BJ (cell line): Measurements from ENCODE around the gene HSD17B4. TPM values are rescaled to one million over a fixed set of nuclear protein-coding genes. Genes with fewer than 3 reads are reported as not detected.
"Not testable (repeated sequence)": the region's sequence is repeated elsewhere in the genome, so short reads cannot be mapped to it uniquely, and the experiment has no call there.

Experiments
- CTCF ChIA-PET: fragments of 350-600 bp; formaldehyde crosslinking; extraction: SDS; loops from one replicate; lab custom pipeline; 2021; ENCODE audit warnings: antibody characterized with exemption, inconsistent platforms; lab: Yijun Ruan, JAX
- POLR2A ChIA-PET: fragments of 300-600 bp; sonication (Branson Sonifier 250); formaldehyde crosslinking; extraction: SDS; loops from one replicate; lab custom pipeline; 2021; ENCODE audit warnings: antibody characterized with exemption; lab: Charles Lee
- DNase-seq: peaks from one replicate; pipeline ENCODE4 v3.0.0-alpha.2; 2011; ENCODE audit warnings: low read depth
- H3K27me3 ChIP-seq: 2 replicates; pipeline ENCODE4 v1.6.0; 2011; ENCODE audit warnings: low read length; ENCODE audit not compliant: control insufficient read depth, insufficient read depth
- H3K36me3 ChIP-seq: 2 replicates; pipeline ENCODE4 v1.5.1; 2011; ENCODE audit warnings: low read length; ENCODE audit not compliant: control insufficient read depth, insufficient read depth
- H3K4me3 ChIP-seq: 2 replicates; pipeline ENCODE4 v1.5.1; 2011; ENCODE audit warnings: low read depth, mild to moderate bottlenecking, control low read depth, low read length
- CTCF ChIP-seq: IDR thresholded peaks from 2 replicates; pipeline ENCODE4 v1.5.1; 2011; ENCODE audit warnings: low read depth, mild to moderate bottlenecking, control low read depth, inconsistent platforms, low read length, moderate library complexity; ENCODE audit not compliant: insufficient read depth
- polyA plus RNA-seq: library from polyadenylated mRNA; depleted of rRNA; stranded (reverse); fragments of >200 nt; gene quantifications from 2 replicates; pipeline ENCODE4 v1.2.3, GENCODE V29; 2011

The HSD17B4 gene
- polyA plus RNA-seq, 1 experiment = 77.2 TPM

- CTCF ChIA-PET = interaction anchor here (1.2 to 1.6 kb wide), 4 partner anchors 17 to 430 kb away, joined by 3 to 8 read pairs (median 6); partner anchors contain the start of gene DTWD2
- Histone ChIP-seq H3K4me3 (no peak overlapping the region), H3K27me3 (no peaks in the 10 kb centered on the region), H3K36me3 (no peaks in the 10 kb centered on the region)
- POLR2A ChIA-PET = no interaction called here
- TF ChIP-seq CTCF = no peak
- no peak for DNase-seq
Measured at GRCh38 chr5:119417891-119418605, 34.2 kb upstream of the HSD17B4 start.

GRCh38 chr5:119418606-119419100, 33.6 kb upstream of the HSD17B4 start:
- no peaks in the 10 kb centered on the region for H3K27me3 ChIP-seq
- ChIA-PET POLR2A (no interaction called here), CTCF (interaction anchor here (1.2 to 1.6 kb wide), 3 partner anchors 16 to 431 kb away, joined by 5 to 8 read pairs (median 6); partner anchors contain the start of gene DTWD2)
- TF ChIP-seq CTCF = no peak
- no peak overlapping the region for H3K4me3 ChIP-seq
- no peak for DNase-seq
- H3K36me3 ChIP-seq = no peaks in the 10 kb centered on the region

- TF ChIP-seq CTCF = no peak
- peaks cover 1% of the 10 kb centered on the region; the same call in 1 of the 2 replicates for H3K27me3 ChIP-seq
- CTCF ChIA-PET = no interaction called here
- no peaks in the 10 kb centered on the region for H3K36me3 ChIP-seq
- POLR2A ChIA-PET = no interaction called here
- no peak overlapping the region for H3K4me3 ChIP-seq
- no peak for DNase-seq
Measured at GRCh38 chr5:119420169-119420568, 32.1 kb upstream of the HSD17B4 start.

GRCh38 chr5:119426057-119426456, 26.2 kb upstream of the HSD17B4 start:
- H3K36me3 ChIP-seq = no peaks in the 10 kb centered on the region
- POLR2A ChIA-PET = no interaction called here
- CTCF ChIA-PET = interaction anchor here (1.2 kb wide), 1 partner anchor 438 kb away, joined by 5 read pairs; the partner anchor contains the start of gene DTWD2
- H3K4me3 ChIP-seq = no peak overlapping the region
- DNase-seq = no peak
- no peak for TF ChIP-seq CTCF
- H3K27me3 ChIP-seq = peaks cover 3% of the 10 kb centered on the region; the same call in 1 of the 2 replicates

- H3K36me3 ChIP-seq = no peaks in the 10 kb centered on the region
- no peak overlapping the region for H3K4me3 ChIP-seq
- peaks cover 3% of the 10 kb centered on the region; the same call in 1 of the 2 replicates for H3K27me3 ChIP-seq
- CTCF ChIA-PET = interaction anchor here (0.9 to 1.2 kb wide), 2 partner anchors 16 to 439 kb away, joined by 3 to 5 read pairs; partner anchors contain the start of gene DTWD2
- POLR2A ChIA-PET = no interaction called here
- TF ChIP-seq CTCF = no peak
- no peak for DNase-seq
Measured at GRCh38 chr5:119427060-119427459, 25.2 kb upstream of the HSD17B4 start.

- H3K27me3 ChIP-seq, POLR2A ChIA-PET, H3K4me3 ChIP-seq, DNase-seq, CTCF ChIA-PET, H3K36me3 ChIP-seq: not testable (repeated sequence)
Measured at GRCh38 chr5:119427596-119427995, 24.7 kb upstream of the HSD17B4 start.

GRCh38 chr5:119428166-119428565, 24.1 kb upstream of the HSD17B4 start:
- CTCF ChIA-PET, POLR2A ChIA-PET, H3K36me3 ChIP-seq, H3K4me3 ChIP-seq, H3K27me3 ChIP-seq, DNase-seq: not testable (repeated sequence)

- DNase-seq, H3K36me3 ChIP-seq, H3K27me3 ChIP-seq, POLR2A ChIA-PET, H3K4me3 ChIP-seq: not testable (repeated sequence)
- CTCF ChIA-PET = interaction anchor here (2.5 kb wide), 1 partner anchor 16 kb away, joined by 12 read pairs; no protein-coding TSS in a partner anchor
Measured at GRCh38 chr5:119428574-119428973, 23.7 kb upstream of the HSD17B4 start.
